IMR-90 (cell line): ENCODE measurements around the gene SOX6. TPM values are rescaled to one million over a fixed set of nuclear protein-coding genes. Genes with fewer than 3 reads are reported as not detected.

Experiments
- ATAC-seq: fragments of 200-7000 bp; cut with Tn5 transposase; 2 replicates; pipeline ENCODE4 v1.9.1; 2020; ENCODE audit warnings: low read depth, mild to moderate bottlenecking, moderate library complexity
- BruUV-seq: library from RNA; stranded (reverse); fragments of 400-500 nt; replicated peaks from 2 replicates; lab custom pipeline; 2021; lab: Mats Ljungman, UMichigan
- CTCF ChIA-PET: fragments of 300-600 bp; formaldehyde crosslinking; extraction: SDS; loops from one replicate; lab custom pipeline; 2021; ENCODE audit warnings: antibody characterized with exemption; lab: Yijun Ruan, JAX
- POLR2A ChIA-PET: fragments of 300-600 bp; sonication (Branson Sonifier 250); formaldehyde crosslinking; loops from one replicate; lab custom pipeline; 2022; ENCODE audit warnings: antibody characterized with exemption; ENCODE audit not compliant: unreplicated experiment; lab: Charles Lee
- DNase-seq: peaks from one replicate; pipeline ENCODE4 v3.0.0; 2013
- H2AFZ ChIP-seq: replicated peaks from 2 replicates; pipeline ENCODE3; 2013; ENCODE audit warnings: low read length, mild to moderate bottlenecking; ENCODE audit not compliant: poor library complexity
- H2AK5ac ChIP-seq: 2 replicates; pipeline ENCODE4 v1.6.1; 2013; ENCODE audit warnings: low read depth, low read length, inconsistent platforms
- H2AK9ac ChIP-seq: replicated peaks from 2 replicates; pipeline ENCODE3; 2013; ENCODE audit warnings: mild to moderate bottlenecking, low read depth, low read length, moderate library complexity; ENCODE audit not compliant: poor library complexity
- H2BK120ac ChIP-seq: 2 replicates; pipeline ENCODE4 v1.6.1; 2013; ENCODE audit warnings: low read depth, low read length, inconsistent platforms
- H2BK15ac ChIP-seq: 3 replicates; pipeline ENCODE4 v1.6.1; 2013; ENCODE audit warnings: low read depth, low read length, inconsistent platforms
- H2BK20ac ChIP-seq: 2 replicates; pipeline ENCODE4 v1.6.1; 2013; ENCODE audit warnings: low read depth, mild to moderate bottlenecking, inconsistent platforms, low read length, moderate library complexity
- H2BK5ac ChIP-seq: 2 replicates; pipeline ENCODE4 v1.6.1; 2013; ENCODE audit warnings: mild to moderate bottlenecking, low read depth, low read length, inconsistent platforms; ENCODE audit not compliant: poor library complexity, severe bottlenecking
- H3K14ac ChIP-seq: replicated peaks from 2 replicates; pipeline ENCODE4 v1.6.1; 2013; ENCODE audit warnings: low read depth, low read length, inconsistent platforms
- H3K18ac ChIP-seq: 2 replicates; pipeline ENCODE4 v1.6.1; 2013; ENCODE audit warnings: low read depth, low read length, control low read depth
- H3K23ac ChIP-seq: 2 replicates; pipeline ENCODE4 v1.6.1; 2013; ENCODE audit warnings: low read depth, low read length, inconsistent platforms
- H3K27ac ChIP-seq: 2 replicates; pipeline ENCODE4 v1.5.1; 2013; ENCODE audit warnings: mild to moderate bottlenecking, control low read depth, low read length; ENCODE audit not compliant: insufficient read depth
- H3K27me3 ChIP-seq: 2 replicates; pipeline ENCODE4 v1.6.1; 2013; ENCODE audit warnings: low read length; ENCODE audit not compliant: control insufficient read depth, insufficient read depth
- H3K36me3 ChIP-seq: 2 replicates; pipeline ENCODE4 v1.6.1; 2013; ENCODE audit warnings: low read length, mixed read lengths; ENCODE audit not compliant: control insufficient read depth, insufficient read depth
- H3K4ac ChIP-seq: 2 replicates; pipeline ENCODE4 v1.6.1; 2013; ENCODE audit warnings: low read depth, low read length, inconsistent platforms
- H3K4me1 ChIP-seq: 2 replicates; pipeline ENCODE4 v1.6.1; 2013; ENCODE audit warnings: low read length, mixed read lengths; ENCODE audit not compliant: control insufficient read depth, insufficient read depth
- H3K4me2 ChIP-seq: 2 replicates; pipeline ENCODE4 v1.6.1; 2013; ENCODE audit warnings: low read depth, mild to moderate bottlenecking, control low read depth, low read length, moderate library complexity
- H3K4me3 ChIP-seq: 2 replicates; pipeline ENCODE4 v1.5.1; 2013; ENCODE audit warnings: low read depth, mild to moderate bottlenecking, control low read depth, low read length, moderate library complexity; ENCODE audit not compliant: insufficient read depth
- H3K56ac ChIP-seq: 2 replicates; pipeline ENCODE4 v1.6.1; 2013; ENCODE audit warnings: low read length, inconsistent platforms; ENCODE audit not compliant: insufficient read depth; ENCODE audit errors: extremely low read depth
- H3K79me1 ChIP-seq, 2 experiments: 2 replicates each; pipeline ENCODE4 v1.6.1; 2013; ENCODE audit warnings: low read length in 2 of 2, inconsistent platforms in 1 of 2, low read depth in 1 of 2
- H3K9ac ChIP-seq: 2 replicates; pipeline ENCODE4 v1.6.1; 2013; ENCODE audit warnings: low read depth, low read length, control low read depth
- H3K9me1 ChIP-seq: 2 replicates; pipeline ENCODE4 v1.6.1; 2013; ENCODE audit warnings: low read length, inconsistent platforms; ENCODE audit not compliant: insufficient read depth
- H3K9me3 ChIP-seq: 2 replicates; pipeline ENCODE4 v1.6.1; 2013; ENCODE audit warnings: low read length; ENCODE audit not compliant: control insufficient read depth, insufficient read depth
- H4K20me1 ChIP-seq: 2 replicates; pipeline ENCODE4 v1.6.1; 2013; ENCODE audit warnings: low read length, inconsistent platforms; ENCODE audit not compliant: insufficient read depth
- H4K5ac ChIP-seq: 2 replicates; pipeline ENCODE4 v1.6.1; 2013; ENCODE audit warnings: mild to moderate bottlenecking, low read depth, low read length, control low read depth
- H4K8ac ChIP-seq, 2 experiments: 2 replicates each; pipeline ENCODE4 v1.6.1; 2013; ENCODE audit warnings: low read depth in 2 of 2, low read length in 2 of 2, control low read depth in 1 of 2, inconsistent platforms in 1 of 2
- H4K91ac ChIP-seq: 2 replicates; pipeline ENCODE4 v1.6.1; 2013; ENCODE audit warnings: low read depth, low read length, inconsistent platforms; ENCODE audit not compliant: insufficient read depth
- BHLHE40 ChIP-seq: fragments of 150-350 bp; IDR thresholded peaks from 2 replicates; pipeline ENCODE4 v1.6.1; 2016; ENCODE audit warnings: mild to moderate bottlenecking, low read depth, low read length
- CHD1 ChIP-seq: IDR thresholded peaks from 2 replicates; pipeline ENCODE4 v1.6.1; 2012; ENCODE audit warnings: low read depth, low read length, improper control_type of control experiment
- MXI1 ChIP-seq: IDR thresholded peaks from 2 replicates; pipeline ENCODE4 v1.6.1; 2012; ENCODE audit warnings: low read depth, mild to moderate bottlenecking, low read length, moderate library complexity, borderline replicate concordance
- POLR2A ChIP-seq: IDR thresholded peaks from 2 replicates; pipeline ENCODE4 v1.6.1; 2012; ENCODE audit warnings: mild to moderate bottlenecking, low read depth, low read length
- RCOR1 ChIP-seq: IDR thresholded peaks from 2 replicates; pipeline ENCODE4 v1.6.1; 2012; ENCODE audit warnings: mild to moderate bottlenecking, low read length, improper control_type of control experiment; ENCODE audit not compliant: insufficient replicate concordance
- WGBS, 2 experiments: methylation state at CpG; one replicate each; pipeline versions ENCODE4 v1.1.5 to v1.1.7; 2013; ENCODE audit warnings: missing lambda C conversion rate in 2 of 2; ENCODE audit not compliant: insufficient read length in 1 of 2; ENCODE audit errors: extremely low coverage in 2 of 2; 5-methylcytosine and 5-hydroxymethylcytosine counted together
- dilution Hi-C: fragments of 300-500 bp; cut with HindIII; formaldehyde crosslinking; loops from one replicate; pipeline ENCODE4 v1.14.3; 2018; ENCODE audit warnings: low sequenced_read_pairs; ENCODE audit not compliant: unreplicated experiment
- in situ Hi-C: fragments of 300-500 bp; cut with MboI; formaldehyde crosslinking; loops from 3 replicates; pipeline ENCODE4 v1.14.3; 2019; ENCODE audit warnings: low sequenced_read_pairs, inconsistent platforms, mixed read lengths
- intact Hi-C: fragments of 100-400 bp; cut with micrococcal nuclease; formaldehyde crosslinking; loops from 2 replicates; pipeline ENCODE4 v1.10.0; 2022
- polyA plus RNA-seq, 3 experiments: library from polyadenylated mRNA; depleted of rRNA; stranded (reverse); fragments of >200 nt; gene quantifications; 2 replicates each; pipeline ENCODE4 v1.2.3, GENCODE V29; 2012; ENCODE audit warnings: low replicate concordance in 1 of 3
- total RNA-seq: library from RNA; depleted of rRNA; stranded (reverse); fragments of >200 nt; gene quantifications from 2 replicates; pipeline ENCODE4 v1.2.3, GENCODE V29; 2012
- TF ChIP-seq, protein P1 (sequence below): fragments of 150-350 bp; IDR thresholded peaks from 2 replicates; pipeline ENCODE4 v1.6.1; 2017; ENCODE audit warnings: mild to moderate bottlenecking, antibody characterized with exemption, low read length, low read depth
- TF ChIP-seq, protein P2 (sequence below): fragments of 150-350 bp; IDR thresholded peaks from 2 replicates; pipeline ENCODE4 v1.6.1; 2016; ENCODE audit warnings: low read depth, mild to moderate bottlenecking, low read length, moderate library complexity, borderline replicate concordance
- TF ChIP-seq, protein P3 (sequence below): conservative IDR thresholded peaks from 2 replicates; pipeline ENCODE4 v1.5.1; 2012; ENCODE audit warnings: mild to moderate bottlenecking, low read depth, low read length, improper control_type of control experiment

Gene SOX6
- total and polyA plus RNA-seq, 2 of the 4 experiments (the other 2 are of a cell fraction): 1.7 to 7.7 TPM

DNA sequence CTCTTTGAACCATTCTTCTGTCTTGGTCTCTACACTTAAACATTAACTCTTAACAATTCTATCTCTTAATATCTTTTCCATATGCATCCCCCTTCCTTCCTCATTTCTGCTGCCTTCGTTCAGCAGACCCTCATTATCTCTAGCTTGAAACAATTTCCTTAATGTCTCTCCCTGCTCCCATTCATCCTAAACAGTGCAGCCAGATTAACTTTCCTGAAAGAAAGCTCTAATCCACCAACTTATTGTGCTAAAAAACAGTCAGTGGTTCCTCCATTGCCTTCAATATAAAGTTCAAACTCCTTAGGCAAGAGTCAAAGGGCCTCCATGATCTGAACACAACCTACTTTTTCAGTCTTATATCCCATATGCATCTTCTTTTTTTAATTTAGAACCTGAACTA, 42.5 kb downstream of the SOX6 start:
- H2BK120ac ChIP-seq: no peak overlapping the region
- in situ Hi-C loops (no loop called here), intact Hi-C loops (no loop called here), dilution Hi-C loops (no loop called here)
- H3K27me3 ChIP-seq: no peaks in the 10 kb centered on the region
- DNase-seq (no peak), ATAC-seq (no peak)
- no peak overlapping the region for H3K4ac ChIP-seq
- ChIA-PET POLR2A (no interaction called here), CTCF (no interaction called here)
- H3K9me1 ChIP-seq: no peaks in the 10 kb centered on the region; the same call in 1 of the 2 replicates
- H3K27ac ChIP-seq: no peak overlapping the region
- H3K79me1 ChIP-seq: no peaks in the 10 kb centered on the region
- H3K4me1 ChIP-seq: no peaks in the 10 kb centered on the region
- no peak overlapping the region for H4K8ac ChIP-seq
- H3K9me3 ChIP-seq: no peaks in the 10 kb centered on the region
- 100% methylated on average over 1 of the region's 1 CpG for whole genome bisulfite sequencing, 2 experiments
- no peak overlapping the region for H3K14ac ChIP-seq
- H3K4me2 ChIP-seq: no peak overlapping the region
- TF ChIP-seq MXI1 (no peak), CHD1 (no peak), RCOR1 (no peak), POLR2A (no peak), BHLHE40 (no peak)
- TF ChIP-seq, protein P1, sequence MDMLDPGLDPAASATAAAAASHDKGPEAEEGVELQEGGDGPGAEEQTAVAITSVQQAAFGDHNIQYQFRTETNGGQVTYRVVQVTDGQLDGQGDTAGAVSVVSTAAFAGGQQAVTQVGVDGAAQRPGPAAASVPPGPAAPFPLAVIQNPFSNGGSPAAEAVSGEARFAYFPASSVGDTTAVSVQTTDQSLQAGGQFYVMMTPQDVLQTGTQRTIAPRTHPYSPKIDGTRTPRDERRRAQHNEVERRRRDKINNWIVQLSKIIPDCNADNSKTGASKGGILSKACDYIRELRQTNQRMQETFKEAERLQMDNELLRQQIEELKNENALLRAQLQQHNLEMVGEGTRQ: no peak
- TF ChIP-seq, protein P2, sequence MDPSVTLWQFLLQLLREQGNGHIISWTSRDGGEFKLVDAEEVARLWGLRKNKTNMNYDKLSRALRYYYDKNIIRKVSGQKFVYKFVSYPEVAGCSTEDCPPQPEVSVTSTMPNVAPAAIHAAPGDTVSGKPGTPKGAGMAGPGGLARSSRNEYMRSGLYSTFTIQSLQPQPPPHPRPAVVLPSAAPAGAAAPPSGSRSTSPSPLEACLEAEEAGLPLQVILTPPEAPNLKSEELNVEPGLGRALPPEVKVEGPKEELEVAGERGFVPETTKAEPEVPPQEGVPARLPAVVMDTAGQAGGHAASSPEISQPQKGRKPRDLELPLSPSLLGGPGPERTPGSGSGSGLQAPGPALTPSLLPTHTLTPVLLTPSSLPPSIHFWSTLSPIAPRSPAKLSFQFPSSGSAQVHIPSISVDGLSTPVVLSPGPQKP: no peak
- TF ChIP-seq, protein P3, sequence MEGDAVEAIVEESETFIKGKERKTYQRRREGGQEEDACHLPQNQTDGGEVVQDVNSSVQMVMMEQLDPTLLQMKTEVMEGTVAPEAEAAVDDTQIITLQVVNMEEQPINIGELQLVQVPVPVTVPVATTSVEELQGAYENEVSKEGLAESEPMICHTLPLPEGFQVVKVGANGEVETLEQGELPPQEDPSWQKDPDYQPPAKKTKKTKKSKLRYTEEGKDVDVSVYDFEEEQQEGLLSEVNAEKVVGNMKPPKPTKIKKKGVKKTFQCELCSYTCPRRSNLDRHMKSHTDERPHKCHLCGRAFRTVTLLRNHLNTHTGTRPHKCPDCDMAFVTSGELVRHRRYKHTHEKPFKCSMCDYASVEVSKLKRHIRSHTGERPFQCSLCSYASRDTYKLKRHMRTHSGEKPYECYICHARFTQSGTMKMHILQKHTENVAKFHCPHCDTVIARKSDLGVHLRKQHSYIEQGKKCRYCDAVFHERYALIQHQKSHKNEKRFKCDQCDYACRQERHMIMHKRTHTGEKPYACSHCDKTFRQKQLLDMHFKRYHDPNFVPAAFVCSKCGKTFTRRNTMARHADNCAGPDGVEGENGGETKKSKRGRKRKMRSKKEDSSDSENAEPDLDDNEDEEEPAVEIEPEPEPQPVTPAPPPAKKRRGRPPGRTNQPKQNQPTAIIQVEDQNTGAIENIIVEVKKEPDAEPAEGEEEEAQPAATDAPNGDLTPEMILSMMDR: no peak
- no TSS peak for BruUV-seq
- H4K5ac ChIP-seq: no peak overlapping the region
- H3K56ac ChIP-seq: no peak overlapping the region
- no peak overlapping the region for H3K9ac ChIP-seq
- H2BK5ac ChIP-seq: no peak overlapping the region
- no peak overlapping the region for H2AK5ac ChIP-seq
- 0 out of 2 replicates have a peak, but pooled peaks cover 2% of the 10 kb centered on the region for H3K36me3 ChIP-seq
- H3K23ac ChIP-seq: no peak overlapping the region
- no peak overlapping the region for H2BK20ac ChIP-seq
- H2AFZ ChIP-seq: no peak overlapping the region
- no peak overlapping the region for H4K91ac ChIP-seq
- no peaks in the 10 kb centered on the region for H4K20me1 ChIP-seq
- H3K4me3 ChIP-seq: no peak overlapping the region
- H3K18ac ChIP-seq: no peak overlapping the region
- no peak overlapping the region for H2BK15ac ChIP-seq
- no peak overlapping the region for H2AK9ac ChIP-seq
